SK-N-SH (cell line): ENCODE measurements around the gene AP3D1. TPM values are rescaled to one million over a fixed set of nuclear protein-coding genes. Genes with fewer than 3 reads are reported as not detected.

Source experiments
- CTCF ChIA-PET: fragments of 300-600, 350-600 bp; formaldehyde crosslinking; extraction: SDS; loops from one replicate; lab custom pipeline; 2021; lab: Yijun Ruan, JAX
- POLR2A ChIA-PET: fragments of 350-600 bp; sonication (Branson Sonifier 250); formaldehyde crosslinking; extraction: SDS; loops from one replicate; lab custom pipeline; 2020; ENCODE audit warnings: antibody characterized with exemption, inconsistent platforms; lab: Yijun Ruan, JAX
- DNase-seq: peaks from one replicate; pipeline ENCODE4 v3.0.0; 2012
- H2AFZ ChIP-seq: fragments of 200-600 bp; sonication (generic); 2 replicates; pipeline ENCODE4 v1.8.1; 2016; ENCODE audit warnings: antibody characterized with exemption, mild to moderate bottlenecking, low read depth
- H3F3A ChIP-seq: fragments of 200-600 bp; sonication (generic); replicated peaks from 2 replicates; pipeline ENCODE3; 2016; ENCODE audit warnings: antibody characterized with exemption, mild to moderate bottlenecking; ENCODE audit not compliant: insufficient read depth
- H3K27ac ChIP-seq, 2 experiments: fragments of 200-500 bp in 1 of 2; fragments of 200-600 bp in 1 of 2; sonication (Bioruptor generic) in 1 of 2; sonication (generic), shearing (Covaris generic) in 1 of 2; 2 replicates each; pipeline versions ENCODE4 v1.5.1 to v1.6.1; 2014 to 2016; ENCODE audit warnings: low read depth in 2 of 2, inconsistent platforms in 1 of 2, low read length in 1 of 2, mild to moderate bottlenecking in 1 of 2, mixed read lengths in 1 of 2
- H3K27me3 ChIP-seq: fragments of 200-600 bp; sonication (generic), shearing (Covaris generic); 2 replicates; pipeline ENCODE4 v1.6.1; 2016; ENCODE audit warnings: mixed run types; ENCODE audit not compliant: insufficient read depth
- H3K36me3 ChIP-seq, 2 experiments: fragments of 200-500 bp in 1 of 2; fragments of 200-600 bp in 1 of 2; sonication (Bioruptor generic) in 1 of 2; sonication (generic) in 1 of 2; replicated peaks in 1 of 2; 2 replicates each; pipeline versions ENCODE3 to v1.5.1; 2014 to 2016; ENCODE audit warnings: low read length in 1 of 2, mild to moderate bottlenecking in 1 of 2; ENCODE audit not compliant: insufficient read depth in 2 of 2, control insufficient read depth in 1 of 2
- H3K4me1 ChIP-seq, 2 experiments: fragments of 200-500 bp in 1 of 2; fragments of 200-600 bp in 1 of 2; sonication (Bioruptor generic) in 1 of 2; sonication (generic), shearing (Covaris generic) in 1 of 2; 2 replicates each; pipeline versions ENCODE4 v1.5.1 to v1.6.1; 2014 to 2016; ENCODE audit warnings: low read depth in 1 of 2, low read length in 1 of 2, mixed run types in 1 of 2; ENCODE audit not compliant: insufficient read depth in 2 of 2, control insufficient read depth in 1 of 2
- H3K4me2 ChIP-seq: fragments of 200-600 bp; sonication (generic), shearing (Covaris generic); 2 replicates; pipeline ENCODE4 v1.6.1; 2017; ENCODE audit warnings: mixed run types
- H3K4me3 ChIP-seq, 2 experiments: fragments of 200-500 bp in 1 of 2; fragments of 200-600 bp in 1 of 2; sonication (Bioruptor generic) in 1 of 2; sonication (generic), shearing (Covaris generic) in 1 of 2; 2 replicates each; pipeline versions ENCODE4 v1.5.1 to v1.8.1; 2014 to 2016; ENCODE audit warnings: low read depth in 2 of 2, inconsistent platforms in 1 of 2, low read length in 1 of 2, mild to moderate bottlenecking in 1 of 2, mixed read lengths in 1 of 2, moderate library complexity in 1 of 2
- H3K79me2 ChIP-seq: fragments of 200-600 bp; sonication (generic); 2 replicates; pipeline ENCODE4 v1.8.1; 2017; ENCODE audit warnings: mild to moderate bottlenecking; ENCODE audit not compliant: insufficient read depth
- H3K9ac ChIP-seq: fragments of 200-600 bp; sonication (generic); 2 replicates; pipeline ENCODE4 v1.6.1; 2017; ENCODE audit warnings: mixed run types
- H3K9me2 ChIP-seq: fragments of 200-600 bp; sonication (generic); 2 replicates; pipeline ENCODE4 v1.6.1; 2017; ENCODE audit warnings: mixed run types
- H3K9me3 ChIP-seq: fragments of 200-600 bp; sonication (generic); 2 replicates; pipeline ENCODE4 v1.6.1; 2017; ENCODE audit warnings: mixed run types, mild to moderate bottlenecking, moderate library complexity
- H4K20me1 ChIP-seq: fragments of 200-600 bp; sonication (generic); 2 replicates; pipeline ENCODE4 v1.6.1; 2017; ENCODE audit warnings: mild to moderate bottlenecking, mixed run types; ENCODE audit not compliant: insufficient read depth
- CHD2 ChIP-seq: fragments of 150-350 bp; IDR thresholded peaks from 2 replicates; pipeline ENCODE4 v1.6.1; 2018; ENCODE audit warnings: low read length; ENCODE audit not compliant: partially characterized antibody
- CTCF ChIP-seq: fragments of 200-600 bp; sonication (generic); IDR thresholded peaks from 2 replicates; pipeline ENCODE4 v1.6.1; 2017; ENCODE audit warnings: antibody characterized with exemption, mild to moderate bottlenecking, moderate library complexity
- ELF1 ChIP-seq: IDR thresholded peaks from 2 replicates; pipeline ENCODE4 v1.4.0; 2012
- EZH2phosphoT487 ChIP-seq: fragments of 200-600 bp; sonication (generic); IDR thresholded peaks from 2 replicates; pipeline ENCODE4 v1.6.1; 2017; ENCODE audit warnings: low read depth, mixed run types, mild to moderate bottlenecking, antibody characterized with exemption, moderate library complexity, borderline replicate concordance
- FOSL2 ChIP-seq: IDR thresholded peaks from 2 replicates; pipeline ENCODE4 v1.4.0; 2012; ENCODE audit warnings: low read depth, mild to moderate bottlenecking, moderate library complexity, borderline replicate concordance
- FOXJ3 ChIP-seq: sonication (generic); formaldehyde crosslinking; IDR thresholded peaks from 2 replicates; pipeline ENCODE4 v1.5.1; 2020; ENCODE audit warnings: mild to moderate bottlenecking, missing genetic modification reagents
- GABPA ChIP-seq: IDR thresholded peaks from 2 replicates; pipeline ENCODE4 v1.4.0; 2012; ENCODE audit warnings: low read depth, mild to moderate bottlenecking
- JUND ChIP-seq: IDR thresholded peaks from 2 replicates; pipeline ENCODE4 v1.4.0; 2012
- MAX ChIP-seq: IDR thresholded peaks from 2 replicates; pipeline ENCODE4 v1.4.0; 2012; ENCODE audit warnings: low read depth
- MEF2A ChIP-seq: IDR thresholded peaks from 2 replicates; pipeline ENCODE4 v1.4.0; 2012; ENCODE audit warnings: low read depth, borderline replicate concordance
- NFIC ChIP-seq: IDR thresholded peaks from 2 replicates; pipeline ENCODE4 v1.4.0; 2012; ENCODE audit warnings: borderline replicate concordance
- NRF1 ChIP-seq: IDR thresholded peaks from 2 replicates; pipeline ENCODE4 v1.6.1; 2012; ENCODE audit warnings: low read depth, mild to moderate bottlenecking, low read length
- PBX3 ChIP-seq: IDR thresholded peaks from 2 replicates; pipeline ENCODE4; 2012
- POLR2AphosphoS5 ChIP-seq: IDR thresholded peaks from 2 replicates; pipeline ENCODE4 v1.6.1; 2012; ENCODE audit warnings: low read depth, low read length
- RAD21 ChIP-seq: IDR thresholded peaks from 2 replicates; pipeline ENCODE4 v1.6.1; 2012; ENCODE audit warnings: mild to moderate bottlenecking, low read length
- RCOR1 ChIP-seq: fragments of 150-350 bp; IDR thresholded peaks from 2 replicates; pipeline ENCODE4 v1.6.1; 2017; ENCODE audit warnings: antibody characterized with exemption, low read length
- SIN3A ChIP-seq: IDR thresholded peaks from 2 replicates; pipeline ENCODE4 v1.6.1; 2012; ENCODE audit warnings: low read depth, mild to moderate bottlenecking, low read length, moderate library complexity, borderline replicate concordance
- TAF1 ChIP-seq: IDR thresholded peaks from 2 replicates; pipeline ENCODE4 v1.6.1; 2012; ENCODE audit warnings: low read depth, mild to moderate bottlenecking, low read length, moderate library complexity, borderline replicate concordance
- TCF12 ChIP-seq: IDR thresholded peaks from 2 replicates; pipeline ENCODE4 v1.4.0; 2012
- YY1 ChIP-seq: IDR thresholded peaks from 2 replicates; pipeline ENCODE4 v1.4.0; 2012; ENCODE audit warnings: low read depth, mild to moderate bottlenecking
- WGBS: methylation state at CpG from one replicate; pipeline ENCODE4 v1.1.6; 2017; ENCODE audit warnings: low lambda C conversion rate; 5-methylcytosine and 5-hydroxymethylcytosine counted together
- polyA plus RNA-seq, 3 experiments: library from polyadenylated mRNA; depleted of rRNA; stranded (reverse); fragments of >200 nt; gene quantifications; 2 replicates each; pipeline ENCODE4 v1.2.3, GENCODE V29; 2012
- TF ChIP-seq, protein P1 (sequence below): IDR thresholded peaks from 2 replicates; pipeline ENCODE4 v1.4.0; 2012; ENCODE audit warnings: low read depth, borderline replicate concordance
- TF ChIP-seq, protein P2 (sequence below): fragments of 150-350 bp; IDR thresholded peaks from 2 replicates; pipeline ENCODE4 v1.6.1; 2016; ENCODE audit warnings: mild to moderate bottlenecking, low read depth, low read length

AP3D1 gene
- polyA plus RNA-seq, 1 of the 3 experiments (the other 2 are of a cell fraction) = 127 TPM

DNA sequence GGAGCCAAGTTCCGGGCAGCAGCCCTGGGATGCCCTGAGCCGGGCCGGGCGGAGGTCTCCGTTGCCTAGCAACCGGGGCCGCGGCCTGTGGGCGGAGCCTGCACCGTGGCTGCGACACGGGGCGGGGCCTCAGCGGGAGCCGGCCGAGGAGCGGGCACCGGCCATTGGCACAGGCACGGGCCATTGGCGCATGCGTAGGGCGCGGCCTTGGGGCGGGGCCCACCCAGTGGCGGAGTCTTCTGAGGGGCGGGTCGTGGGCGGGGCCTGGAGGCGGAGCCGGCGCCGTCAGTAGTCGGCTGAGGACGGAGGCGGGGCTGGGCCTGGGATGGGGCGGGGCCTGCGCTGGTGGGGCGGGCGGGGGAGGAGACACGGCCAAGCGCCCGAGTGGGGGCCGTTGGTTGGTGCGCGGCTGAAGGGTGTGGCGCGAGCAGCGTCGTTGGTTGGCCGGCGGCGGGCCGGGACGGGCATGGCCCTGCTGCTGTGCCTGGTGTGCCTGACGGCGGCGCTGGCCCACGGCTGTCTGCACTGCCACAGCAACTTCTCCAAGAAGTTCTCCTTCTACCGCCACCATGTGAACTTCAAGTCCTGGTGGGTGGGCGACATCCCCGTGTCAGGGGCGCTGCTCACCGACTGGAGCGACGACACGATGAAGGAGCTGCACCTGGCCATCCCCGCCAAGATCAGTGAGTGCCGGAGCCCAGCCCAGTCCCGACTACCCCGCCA lies 54.7 kb downstream of the AP3D1 start, which contains the start of gene IZUMO4 (continued):
- no peak for TF ChIP-seq TAF1
- TF ChIP-seq PBX3 = no peak
- no peak for TF ChIP-seq MEF2A
- no peak for TF ChIP-seq GABPA
- no peak for TF ChIP-seq NFIC
- no peak for TF ChIP-seq JUND
- TF ChIP-seq, protein P1, sequence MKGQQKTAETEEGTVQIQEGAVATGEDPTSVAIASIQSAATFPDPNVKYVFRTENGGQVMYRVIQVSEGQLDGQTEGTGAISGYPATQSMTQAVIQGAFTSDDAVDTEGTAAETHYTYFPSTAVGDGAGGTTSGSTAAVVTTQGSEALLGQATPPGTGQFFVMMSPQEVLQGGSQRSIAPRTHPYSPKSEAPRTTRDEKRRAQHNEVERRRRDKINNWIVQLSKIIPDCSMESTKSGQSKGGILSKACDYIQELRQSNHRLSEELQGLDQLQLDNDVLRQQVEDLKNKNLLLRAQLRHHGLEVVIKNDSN = no peak
- TF ChIP-seq FOSL2 = no peak
- peak; percentile 35 for TF ChIP-seq CHD2
- no peak for TF ChIP-seq TCF12
- TF ChIP-seq EZH2phosphoT487 = no peak

- Histone ChIP-seq H3K27me3 (no peaks in the 10 kb centered on the region), H3K9me2 (no peaks in the 10 kb centered on the region), H3K9me3 (no peaks in the 10 kb centered on the region), H3K4me1 (peaks cover 5 to 17% of the 10 kb centered on the region in 2 experiments; a peak in 2 of 4 replicates), H3K36me3 (peaks cover 9 to 15% of the 10 kb centered on the region in 2 experiments), H3K9ac (peak within 1 kb of the TSS; percentile 82), H3K4me2 (peak within 1 kb of the TSS; percentile 96), H3K79me2 (peaks cover 48% of the 10 kb centered on the region), H3K4me3 (peak within 1 kb of the TSS; percentile 56 to 92), H2AFZ (peak within 1 kb of the TSS; percentile 80; the same call in 1 of the 2 replicates), H4K20me1 (no peaks in the 10 kb centered on the region), H3F3A (peaks cover 10% of the 10 kb centered on the region), H3K27ac (peak within 1 kb of the TSS; percentile 82 to 92)
- ChIA-PET CTCF (interaction anchor here (0.6 to 2.1 kb wide), 8 partner anchors 11 to 166 kb away, joined by 3 to 7 read pairs (median 4); no protein-coding TSS in a partner anchor), POLR2A (no interaction called here)
- 1% methylated on average over 12 of the region's 56 CpGs for WGBS
- no peak for DNase-seq
- TF ChIP-seq POLR2AphosphoS5 (no peak), EZH2phosphoT487 (no peak), CTCF (peak; percentile 66), TAF1 (peak; percentile 68), ELF1 (no peak), NRF1 (peak; percentile 61; the same call in 1 of the 2 replicates), TCF12 (no peak; the same call in 1 of the 2 replicates), YY1 (peak; percentile 70; the same call in 1 of the 2 replicates), RAD21 (no peak), PBX3 (peak; percentile 90), SIN3A (peak; percentile 76; the same call in 1 of the 2 replicates), RCOR1 (no peak), MAX (peak; percentile 93), FOXJ3 (no peak)
- TF ChIP-seq, protein P2, sequence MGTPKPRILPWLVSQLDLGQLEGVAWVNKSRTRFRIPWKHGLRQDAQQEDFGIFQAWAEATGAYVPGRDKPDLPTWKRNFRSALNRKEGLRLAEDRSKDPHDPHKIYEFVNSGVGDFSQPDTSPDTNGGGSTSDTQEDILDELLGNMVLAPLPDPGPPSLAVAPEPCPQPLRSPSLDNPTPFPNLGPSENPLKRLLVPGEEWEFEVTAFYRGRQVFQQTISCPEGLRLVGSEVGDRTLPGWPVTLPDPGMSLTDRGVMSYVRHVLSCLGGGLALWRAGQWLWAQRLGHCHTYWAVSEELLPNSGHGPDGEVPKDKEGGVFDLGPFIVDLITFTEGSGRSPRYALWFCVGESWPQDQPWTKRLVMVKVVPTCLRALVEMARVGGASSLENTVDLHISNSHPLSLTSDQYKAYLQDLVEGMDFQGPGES = no peak
- TF ChIP-seq, protein P1 = no peak
These were observed 55.3 kb downstream of the AP3D1 start, which contains the start of gene MOB3A for GRCh38 chr19:2096034-2096479. TSS of gene MOB3A (minus strand) at chr19:2096326. CDS start at chr19:2078560, 17,766 bp downstream.
